MM.1S (cell line): Measurements from ENCODE around the gene SSH3.

ENCODE experiments used
- CTCF ChIP-seq: fragments of 300-600 bp; sonication (generic); IDR thresholded peaks from 2 replicates; pipeline ENCODE4 v1.5.1; 2016; ENCODE audit warnings: antibody characterized with exemption, low read length, mixed read lengths
- EZH2 ChIP-seq: fragments of 300-600 bp; sonication (generic); optimal IDR thresholded peaks from 2 replicates; pipeline ENCODE3; 2017; ENCODE audit warnings: low read depth, mild to moderate bottlenecking, antibody characterized with exemption, low read length, mixed read lengths
- EZH2phosphoT487 ChIP-seq: fragments of 300-600 bp; sonication (generic); IDR thresholded peaks from 2 replicates; pipeline ENCODE4 v1.6.1; 2018; ENCODE audit warnings: antibody characterized with exemption, low read length

- TF ChIP-seq EZH2, result no peak
- TF ChIP-seq CTCF, result no peak
- TF ChIP-seq EZH2phosphoT487, result no peak
Measured at GRCh38 chr11:67255353-67255752, 48.0 kb upstream of the SSH3 start.
